CD4-positive, alpha-beta T cell (primary cell): ENCODE measurements around the gene UBE2D3. TPM values are rescaled to one million over a fixed set of nuclear protein-coding genes. Genes with fewer than 3 reads are reported as not detected.

Experiments
- ATAC-seq: fragments of 200-7000 bp; cut with Tn5 transposase; one replicate; pipeline ENCODE4 v1.10.0; 2022; ENCODE audit warnings: mild to moderate bottlenecking; ENCODE audit not compliant: poor library complexity
- CTCF ChIA-PET: fragments of 350-600 bp; sonication (Branson Sonifier 250); formaldehyde crosslinking; loops from one replicate; lab custom pipeline; 2021; ENCODE audit warnings: antibody characterized with exemption, inconsistent platforms; lab: Charles Lee
- POLR2A ChIA-PET: fragments of 350-600 bp; sonication (Branson Sonifier 250); formaldehyde crosslinking; loops from one replicate; lab custom pipeline; 2021; ENCODE audit warnings: antibody characterized with exemption, inconsistent platforms; lab: Charles Lee
- DNase-seq, 14 experiments: peaks; one replicate each; pipeline ENCODE4 v3.0.0-alpha.2; 2013 to 2020; ENCODE audit warnings: mixed read lengths in 2 of 14
- H3K27ac ChIP-seq, 2 donors: one replicate each; pipeline versions ENCODE4 v1.5.1 to v1.7.0; 2013; ENCODE audit warnings: low read length in 2 of 2, low read depth in 1 of 2, mild to moderate bottlenecking in 1 of 2
- H3K27me3 ChIP-seq, 2 experiments: 1 replicate in 1 of 2; 2 replicates in 1 of 2; pipeline versions ENCODE4 v1.6.1 to v1.7.0; 2013; ENCODE audit warnings: low read length in 2 of 2, control low read depth in 1 of 2, mild to moderate bottlenecking in 1 of 2, moderate library complexity in 1 of 2; ENCODE audit not compliant: insufficient read depth in 2 of 2, control insufficient read depth in 1 of 2
- H3K36me3 ChIP-seq: one replicate; pipeline ENCODE4 v1.6.1; 2013; ENCODE audit warnings: low read length, control low read depth; ENCODE audit not compliant: insufficient read depth
- H3K4me1 ChIP-seq: one replicate; pipeline ENCODE4 v1.6.1; 2013; ENCODE audit warnings: low read length, control low read depth; ENCODE audit not compliant: insufficient read depth
- H3K4me3 ChIP-seq: one replicate; pipeline ENCODE4 v1.5.1; 2013; ENCODE audit warnings: mild to moderate bottlenecking, low read length, moderate library complexity
- H3K9me3 ChIP-seq, 2 experiments: 1 replicate in 1 of 2; 2 replicates in 1 of 2; pipeline versions ENCODE4 v1.6.1 to v1.7.0; 2013; ENCODE audit warnings: low read length in 2 of 2, mild to moderate bottlenecking in 2 of 2, control low read depth in 1 of 2, moderate library complexity in 1 of 2; ENCODE audit not compliant: control insufficient read depth in 1 of 2, insufficient read depth in 1 of 2
- H3K27ac Mint-ChIP-seq: one replicate; pipeline ENCODE4 v1.8.0; 2020; ENCODE audit warnings: mixed read lengths
- H3K27me3 Mint-ChIP-seq: one replicate; pipeline ENCODE4 v1.8.0; 2021; ENCODE audit warnings: mixed read lengths
- H3K36me3 Mint-ChIP-seq: one replicate; pipeline ENCODE4 v1.8.0; 2021; ENCODE audit warnings: low read depth, mixed read lengths
- H3K4me1 Mint-ChIP-seq: one replicate; pipeline ENCODE4 v1.8.0; 2021; ENCODE audit warnings: low read depth, mixed read lengths
- H3K4me3 Mint-ChIP-seq: one replicate; pipeline ENCODE4 v1.8.0; 2020; ENCODE audit warnings: mild to moderate bottlenecking, mixed read lengths
- H3K9me3 Mint-ChIP-seq: one replicate; pipeline ENCODE4 v1.8.0; 2020; ENCODE audit warnings: mixed read lengths
- CTCF ChIP-seq: fragments of 200-600 bp; IDR thresholded peaks from one replicate; pipeline ENCODE4 v1.8.0; 2022; ENCODE audit warnings: antibody characterized with exemption, mild to moderate bottlenecking
- intact Hi-C, 2 experiments: fragments of 100-400 bp; cut with DNase I in 1 of 2; cut with micrococcal nuclease in 1 of 2; formaldehyde crosslinking; loops; one replicate each; pipeline versions ENCODE4 v1.15.1 to v1.9.0; 2023 to 2025; cut with DNase I, micrococcal nuclease
- total RNA-seq, 174 experiments: library from RNA in 2 of 174; stranded (reverse) in 2 of 174; gene quantifications; one replicate each; pipeline ENCODE4 v1.2.3 and lab custom pipeline; 2021 to 2026

The UBE2D3 gene
- total RNA-seq, 2 experiments from 2014 or later, result 659 to 719 TPM

- POLR2A ChIA-PET, result interaction anchor here (0.6 to 5.4 kb wide), 29 partner anchors 13 to 1522 kb away, joined by 3 to 419 read pairs (median 5); partner anchors contain the start of genes MANBA, NFKB1, PPP3CA and SLC39A8
- CTCF ChIA-PET, result interaction anchor here (0.9 to 2.3 kb wide), 4 partner anchors 15 to 524 kb away, joined by 3 to 27 read pairs (median 3); partner anchors contain the start of genes BDH2, SLC39A8 and UBE2D3
These were observed 41.6 kb upstream of the UBE2D3 start, which contains the start of gene CISD2 for GRCh38 chr4:102868781-102869568. CISD2 (plus strand) TSS chr4:102868992; CDS start chr4:102869085, 93 bp downstream.

GRCh38 chr4:102868153-102868780 lies 40.9 kb upstream of the UBE2D3 start:
- peak overlapping the region; percentile 70 for H3K4me3 ChIP-seq
- intact Hi-C loops, result loop anchor here (2.0 to 10.0 kb wide), 3 partner anchors 106 to 227 kb away; partner anchors contain the start of genes MANBA (in 2 of the 2) and BDH2 (in 1 of the 2)
- TF ChIP-seq CTCF, result no peak
- no peak for ATAC-seq
- peaks cover 3% of the 10 kb centered on the region for H3K36me3 ChIP-seq
- no peaks in the 10 kb centered on the region for H3K9me3 Mint-ChIP-seq
- peak overlapping the region; percentile 98 for H3K27ac Mint-ChIP-seq
- H3K4me1 Mint-ChIP-seq, result peaks cover 81% of the 10 kb centered on the region
- no peaks in the 10 kb centered on the region for H3K9me3 ChIP-seq
- no peaks in the 10 kb centered on the region for H3K27me3 Mint-ChIP-seq
- POLR2A ChIA-PET, result interaction anchor here (0.9 to 5.4 kb wide), 14 partner anchors 14 to 1522 kb away, joined by 3 to 419 read pairs (median 6); partner anchors contain the start of genes MANBA, NFKB1, PPP3CA and SLC39A8
- peak overlapping the region; percentile 87 for H3K4me3 Mint-ChIP-seq
- peak overlapping the region; percentile 94 to 96 for H3K27ac ChIP-seq
- peak in 3 of 14 experiments; percentile 1 to 14 (median 7) for DNase-seq
- no peaks in the 10 kb centered on the region for H3K27me3 ChIP-seq
- peaks cover 21% of the 10 kb centered on the region for H3K4me1 ChIP-seq
- CTCF ChIA-PET, result interaction anchor here (0.6 to 2.3 kb wide), 4 partner anchors 14 to 523 kb away, joined by 3 to 27 read pairs (median 3); partner anchors contain the start of genes SLC39A8 and UBE2D3
- H3K36me3 Mint-ChIP-seq, result peaks cover 16% of the 10 kb centered on the region

More at GRCh38 chr4:102868781-102869568, 41.6 kb upstream of the UBE2D3 start, which contains the start of gene CISD2:
- Mint-ChIP-seq H3K36me3 (peaks cover 21% of the 10 kb centered on the region), H3K9me3 (no peaks in the 10 kb centered on the region), H3K4me3 (peak within 1 kb of the TSS; percentile 87), H3K27me3 (no peaks in the 10 kb centered on the region), H3K4me1 (peaks cover 77% of the 10 kb centered on the region), H3K27ac (peak within 1 kb of the TSS; percentile 98)
- Histone ChIP-seq H3K9me3 (no peaks in the 10 kb centered on the region), H3K27me3 (no peaks in the 10 kb centered on the region), H3K36me3 (peaks cover 3% of the 10 kb centered on the region), H3K27ac (peak within 1 kb of the TSS; percentile 94 to 96), H3K4me3 (peak within 1 kb of the TSS; percentile 70), H3K4me1 (peaks cover 21% of the 10 kb centered on the region)
- ATAC-seq (peak; percentile 81), DNase-seq (peak; percentile 79 to 96 (median 86))
- no peak for TF ChIP-seq CTCF
- intact Hi-C loops, result loop anchor here (1.0 to 10.0 kb wide), 4 partner anchors 41 to 226 kb away; partner anchors contain the start of genes MANBA (in 2 of the 2) and BDH2 (in 1 of the 2)
